Stimulated activated naive CD8-positive, alpha-beta T cell treated with anti-CD3 and anti-CD28 coated beads, Interleukin-15, Interleukin-2, amounts not matched to agents 100 U/mL and 50 U/mL, for 24 hours (primary cell): ENCODE results near the gene DAPK2.

Experiments used
- ATAC-seq: fragments of 150-1000 bp; cut with Tn5 transposase; one replicate; pipeline ENCODE4 v1.10.0; 2021
- DNase-seq: peaks from one replicate; pipeline ENCODE4 v3.0.0; 2021

The DAPK2 gene

DNA sequence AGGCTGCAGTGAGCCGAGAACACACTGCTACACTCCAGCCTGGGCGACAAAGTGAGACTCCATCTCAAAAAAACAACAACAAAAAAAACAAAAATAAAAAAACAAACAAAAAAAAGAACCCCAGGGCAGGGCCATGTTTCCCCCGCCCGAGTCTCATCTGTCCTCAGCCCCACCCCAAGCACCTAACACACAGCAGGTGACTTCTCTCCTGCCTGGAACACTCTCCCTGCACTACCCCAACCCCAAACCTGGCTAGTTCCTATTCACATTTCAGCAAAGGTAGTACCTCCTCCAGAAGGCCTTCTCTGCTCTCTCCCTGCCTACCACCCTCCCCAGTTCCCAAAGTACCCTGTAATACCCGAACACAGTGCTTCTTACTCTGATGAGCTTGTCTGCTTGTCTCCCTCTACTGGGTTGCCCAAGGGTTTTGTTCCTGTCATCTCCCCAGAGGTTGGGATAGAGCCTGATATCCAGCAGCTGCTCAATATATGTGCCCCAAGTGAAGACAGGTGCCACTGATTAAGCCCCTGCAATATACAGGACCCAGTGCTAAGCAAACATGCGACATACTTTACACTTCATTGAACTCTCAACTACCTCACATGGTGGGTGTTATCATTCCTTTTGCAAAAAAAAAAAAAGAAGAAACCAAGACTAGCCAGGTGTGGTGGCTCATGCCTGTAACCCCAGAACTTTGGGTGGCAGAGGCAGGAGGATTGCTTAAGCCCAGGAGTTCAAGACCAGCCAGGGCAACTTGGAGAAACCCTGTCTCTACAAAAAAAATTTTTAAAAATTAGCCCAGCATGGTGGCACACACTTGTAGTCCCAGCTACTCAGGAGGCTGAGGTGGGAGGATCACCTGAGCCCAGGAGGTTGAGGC lies 103.6 kb downstream of the DAPK2 start:
- ATAC-seq (no peak), DNase-seq (no peak)

DNA sequence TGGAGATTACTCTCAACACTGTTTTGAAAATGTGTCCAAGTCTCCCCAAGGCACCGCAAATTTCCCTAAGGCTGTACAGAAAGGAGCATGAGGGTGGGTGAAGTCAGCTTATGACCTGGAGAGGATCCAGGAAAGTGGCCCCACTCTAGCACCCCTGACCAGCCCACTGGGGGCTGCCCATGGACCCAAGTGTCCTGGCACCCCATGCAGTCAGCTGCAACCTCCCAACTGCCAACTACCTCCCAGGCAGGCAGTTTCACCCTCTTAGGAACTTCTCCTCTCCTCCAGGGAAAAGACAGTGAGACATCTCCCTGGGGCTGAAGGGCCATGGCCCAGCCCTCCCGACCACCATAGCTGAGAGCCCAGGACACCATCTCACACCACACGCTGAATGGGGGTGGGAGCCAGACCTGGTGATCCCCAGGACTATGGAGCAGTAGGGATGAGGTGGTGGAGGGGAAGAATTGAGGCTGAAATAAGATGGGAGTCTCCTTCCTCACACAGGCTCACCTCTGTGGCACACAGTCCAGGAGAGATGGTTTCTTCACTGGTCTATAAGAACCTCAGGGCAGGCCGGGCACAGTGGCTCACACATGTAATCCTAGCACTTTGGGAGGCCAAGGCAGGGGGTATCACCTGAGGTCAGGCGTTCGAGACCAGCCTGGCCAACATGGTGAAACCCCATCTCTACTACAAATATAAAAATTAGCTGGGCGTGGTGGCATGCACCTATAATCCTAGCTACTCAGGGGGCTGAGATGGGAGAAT lies 104.4 kb downstream of the DAPK2 start:
- DNase-seq (no peak), ATAC-seq (no peak)

DNA sequence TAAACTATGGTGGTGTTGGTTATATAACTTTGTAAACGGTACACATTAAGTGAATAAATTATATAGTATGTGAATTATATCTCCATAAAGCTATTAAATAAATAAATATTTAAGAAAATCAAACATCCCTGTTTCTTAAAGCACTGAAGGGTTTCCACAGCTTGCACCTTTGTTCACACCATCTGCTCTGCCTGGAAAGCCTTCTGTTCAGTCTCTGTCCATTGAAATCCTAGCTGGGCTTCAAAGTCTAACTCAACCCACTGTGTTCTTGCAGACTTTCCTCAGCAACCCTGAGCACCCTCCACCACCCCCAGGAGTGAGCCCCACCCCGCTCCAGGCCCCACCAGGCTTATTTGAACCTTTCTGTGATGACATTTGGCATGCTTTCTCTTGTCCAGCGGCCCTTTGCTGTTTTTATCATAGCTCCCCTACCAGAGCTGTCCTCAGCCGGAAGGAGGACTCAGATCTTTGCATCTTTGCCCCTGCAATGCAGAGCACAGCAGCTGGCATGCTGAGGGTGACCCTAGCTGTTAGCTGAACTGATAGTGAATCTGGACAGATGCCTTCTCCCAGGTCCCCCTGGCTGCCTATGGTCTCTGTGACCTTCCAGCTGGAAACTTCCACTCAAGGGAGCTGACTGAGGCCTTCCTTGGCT lies 105.2 kb downstream of the DAPK2 start:
- ATAC-seq (no peak), DNase-seq (no peak)

DNA sequence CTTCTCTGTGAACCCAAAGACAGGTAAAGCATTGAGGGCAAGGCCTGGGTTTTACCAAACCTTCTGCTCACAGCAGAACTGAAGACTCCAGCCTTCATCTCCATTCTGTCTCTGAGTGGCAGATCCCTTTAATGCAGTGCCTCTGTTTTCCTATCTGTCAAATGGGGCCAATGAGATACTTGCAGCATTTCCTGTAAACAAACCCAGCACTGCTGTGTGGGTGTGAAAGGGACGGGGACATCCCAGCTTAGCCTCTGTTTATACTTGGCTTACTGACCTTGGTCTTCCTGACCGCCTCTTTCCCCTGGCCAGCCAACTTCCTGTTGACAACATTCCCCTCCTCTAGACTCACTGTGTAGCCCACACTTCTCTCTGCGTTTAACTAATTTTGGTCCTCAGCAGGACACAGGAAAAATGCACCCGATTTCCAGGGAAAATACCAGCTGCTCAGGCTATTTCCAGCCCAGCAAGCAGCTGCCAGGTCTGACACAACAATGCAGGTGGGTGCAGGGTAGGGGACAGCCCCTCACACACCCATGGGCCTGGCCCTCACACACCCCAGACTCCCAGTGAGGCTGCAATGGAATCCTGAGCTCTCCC lies 106.7 kb downstream of the DAPK2 start:
- no peak for ATAC-seq
- peak; percentile 18 for DNase-seq

DNA sequence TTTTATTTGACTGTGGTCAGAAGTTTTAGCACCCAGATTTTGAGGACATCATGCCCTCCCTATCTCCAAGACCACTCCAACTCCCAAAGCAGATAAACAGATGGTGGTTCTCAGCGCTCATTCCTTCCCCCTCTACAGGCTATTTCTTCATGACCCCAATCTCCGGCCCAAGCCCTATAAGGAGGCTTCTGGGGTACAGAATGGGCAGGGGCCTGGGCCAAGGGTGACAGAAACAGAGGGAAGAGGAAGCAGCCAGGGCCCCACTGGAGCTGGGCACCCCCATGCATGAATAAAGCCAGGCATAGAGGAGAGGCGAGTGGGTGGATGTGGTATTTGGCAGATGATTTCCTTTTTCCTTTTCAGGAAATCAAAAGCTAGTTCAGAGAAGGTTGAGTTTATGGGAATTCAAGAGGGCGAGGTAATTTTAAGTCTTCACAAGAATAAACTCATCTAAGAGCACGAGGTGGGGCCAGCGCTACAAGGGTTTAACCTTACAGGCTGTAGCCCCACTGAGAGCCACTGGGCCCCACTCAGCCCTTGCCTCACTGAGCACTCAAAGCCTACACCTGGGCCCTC lies 107.7 kb downstream of the DAPK2 start:
- DNase-seq (peak; percentile 39), ATAC-seq (peak; percentile 67)

DNA sequence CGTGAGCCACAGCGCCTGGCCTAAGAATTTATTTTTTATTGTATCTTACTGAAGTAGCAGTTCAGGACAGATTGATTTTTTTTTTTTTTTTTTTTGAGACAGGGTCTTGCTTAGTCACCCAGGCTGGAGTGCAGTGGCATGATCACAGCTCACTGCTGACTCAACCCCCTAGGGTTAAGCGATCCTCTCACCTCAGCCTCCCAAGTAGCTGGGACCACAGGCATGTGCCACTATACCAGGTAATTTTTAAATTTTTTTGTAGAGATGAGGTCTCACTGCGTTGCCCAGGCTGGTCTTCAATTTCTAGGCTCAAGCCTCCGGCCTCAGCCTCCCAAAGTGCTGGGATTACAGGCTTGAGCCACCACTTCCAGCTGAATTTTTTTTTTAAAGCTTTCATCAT lies 112.8 kb downstream of the DAPK2 start:
- DNase-seq (no peak), ATAC-seq (peak; percentile 57)

DNA sequence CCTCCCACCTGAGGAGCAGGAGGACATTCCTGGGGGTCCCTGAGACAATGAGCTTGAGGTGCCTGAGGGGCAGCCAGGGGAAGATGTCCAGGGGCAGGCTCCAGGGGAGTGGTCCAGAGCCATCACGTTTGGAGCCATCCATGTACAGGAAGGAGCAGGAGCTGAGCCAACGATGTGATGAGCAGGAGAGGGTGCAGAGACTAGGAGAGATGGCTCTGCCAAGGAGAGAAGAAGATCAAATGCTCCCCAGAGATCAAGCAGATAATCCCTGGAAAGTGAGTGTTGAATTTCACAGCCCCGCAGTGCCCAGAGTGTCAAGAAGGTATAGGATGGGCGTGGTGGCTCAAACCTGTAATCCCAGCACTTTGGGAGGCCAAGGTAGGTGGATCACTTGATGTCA lies 114.7 kb downstream of the DAPK2 start:
- no peak for DNase-seq
- ATAC-seq, result no peak

DNA sequence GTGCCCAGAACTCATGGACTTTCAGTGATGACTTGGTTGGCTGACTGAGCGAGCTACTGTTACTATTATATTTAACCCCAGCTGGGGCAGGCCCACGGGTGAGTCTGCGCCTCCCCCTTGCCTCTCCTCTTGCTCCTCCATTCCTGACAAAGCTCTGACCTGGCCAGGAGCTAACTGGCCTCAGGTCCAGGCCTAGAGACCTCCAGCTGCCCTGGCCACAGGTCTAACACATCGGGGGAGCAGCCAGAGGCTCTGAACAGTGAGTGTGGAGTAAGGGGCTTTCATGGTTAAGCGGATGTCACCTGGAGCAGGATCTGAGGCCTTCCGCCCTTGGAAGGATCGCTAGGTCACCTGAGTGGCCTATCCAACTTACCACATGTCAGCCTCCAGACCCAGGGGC lies 116.3 kb downstream of the DAPK2 start:
- no peak for ATAC-seq

DNA sequence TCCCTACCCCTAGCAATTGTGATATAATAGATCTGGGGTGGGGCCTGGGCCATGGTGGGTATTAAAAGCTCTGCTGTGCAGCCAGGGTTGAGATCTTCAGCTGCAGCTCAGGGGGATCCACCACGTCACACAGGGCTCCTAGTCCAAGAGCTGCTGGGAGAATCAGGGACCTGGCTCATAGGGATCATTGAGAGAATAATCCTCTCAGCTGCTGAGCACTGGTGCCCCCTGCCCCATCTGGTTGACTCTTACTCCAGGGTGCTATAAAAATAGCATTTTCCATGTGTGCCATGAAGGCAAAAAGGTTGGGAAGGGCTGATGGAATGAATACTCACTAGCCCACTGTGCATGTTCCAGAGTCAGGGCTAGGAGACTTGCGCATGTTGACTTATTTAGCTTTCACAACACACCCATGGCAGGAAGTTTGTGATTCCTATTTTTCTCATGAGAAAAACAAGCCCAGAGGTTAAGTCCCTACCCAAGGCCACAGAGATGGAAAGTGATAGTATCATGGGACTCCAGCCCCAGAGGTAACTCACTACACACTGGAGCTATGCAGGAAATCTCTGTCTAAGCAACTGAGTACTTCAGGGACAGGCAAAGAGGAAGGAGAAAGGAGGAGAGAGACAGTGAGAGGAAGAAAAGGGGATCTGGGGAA lies 118.0 kb downstream of the DAPK2 start:
- ATAC-seq (no peak), DNase-seq (no peak)

More for the DNA sequence above, 116.3 kb downstream of the DAPK2 start:
- no peak for DNase-seq

DNA sequence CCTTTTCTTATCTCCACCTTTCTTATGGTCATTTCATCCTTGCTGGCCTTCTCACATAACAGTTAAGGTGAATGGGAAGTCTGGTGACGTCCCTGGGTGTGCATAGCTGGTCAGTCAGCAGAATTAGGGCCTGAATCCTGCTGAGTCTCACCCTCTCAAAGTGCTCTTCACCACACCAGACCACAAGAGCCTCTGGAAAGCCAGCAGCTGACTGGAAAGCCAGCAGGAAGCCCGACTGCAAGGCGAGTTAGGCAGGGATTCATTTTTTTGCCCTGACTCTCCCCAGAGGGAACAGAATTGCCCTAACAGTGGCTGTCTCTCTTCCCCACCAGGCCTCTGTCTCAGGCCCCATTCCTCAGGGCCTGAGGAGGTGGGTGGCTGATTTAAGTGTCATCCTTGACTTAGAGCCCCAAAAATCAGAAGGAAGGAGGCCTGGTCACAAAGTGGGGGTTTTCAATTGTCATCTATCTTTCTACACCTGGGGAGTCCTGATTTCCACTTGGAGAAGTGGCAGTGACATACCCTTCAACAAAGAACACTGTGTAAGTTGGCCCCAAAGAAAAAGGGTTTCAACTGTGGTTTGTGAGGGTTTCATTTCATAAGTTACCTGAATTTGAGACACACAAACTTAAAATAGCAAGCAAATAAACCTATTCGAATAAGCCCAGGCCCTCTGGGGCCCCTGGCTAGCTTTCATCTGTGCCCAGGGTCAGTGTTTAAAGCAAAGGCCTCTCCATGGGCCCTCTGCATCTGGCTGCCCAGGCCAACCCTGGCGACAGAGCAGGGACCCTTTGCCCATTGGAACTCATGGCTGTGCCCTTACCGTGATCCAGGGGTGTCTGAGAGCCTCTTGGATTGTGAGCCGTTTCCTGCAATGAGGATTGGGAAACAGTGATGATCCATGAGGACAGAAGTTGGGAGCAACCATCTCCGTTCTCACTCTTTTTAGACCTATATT lies 122.0 kb downstream of the DAPK2 start:
- DNase-seq, result no peak

DNA sequence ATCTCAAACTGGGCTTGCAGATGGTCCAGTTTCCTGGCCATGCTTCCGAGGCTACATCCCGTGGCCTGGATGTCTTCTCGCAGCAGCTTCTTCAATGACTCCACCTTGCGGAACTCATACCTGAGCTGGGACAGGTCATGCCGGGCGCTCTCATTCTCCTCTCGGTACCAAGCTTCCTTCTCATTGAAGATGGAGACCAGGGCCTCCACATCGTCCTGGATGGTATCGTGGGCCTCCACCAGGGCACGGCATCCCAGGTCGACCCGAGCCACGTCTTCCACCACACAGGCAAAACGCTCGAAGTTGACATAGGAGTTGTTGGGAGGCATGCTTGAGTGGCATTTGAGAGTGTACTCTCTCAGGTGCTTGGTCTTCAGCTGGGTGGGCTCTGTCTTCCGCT lies 123.4 kb downstream of the DAPK2 start:
- ATAC-seq (no peak), DNase-seq (no peak)

More for the DNA sequence above, 122.0 kb downstream of the DAPK2 start:
- no peak for ATAC-seq

DNA sequence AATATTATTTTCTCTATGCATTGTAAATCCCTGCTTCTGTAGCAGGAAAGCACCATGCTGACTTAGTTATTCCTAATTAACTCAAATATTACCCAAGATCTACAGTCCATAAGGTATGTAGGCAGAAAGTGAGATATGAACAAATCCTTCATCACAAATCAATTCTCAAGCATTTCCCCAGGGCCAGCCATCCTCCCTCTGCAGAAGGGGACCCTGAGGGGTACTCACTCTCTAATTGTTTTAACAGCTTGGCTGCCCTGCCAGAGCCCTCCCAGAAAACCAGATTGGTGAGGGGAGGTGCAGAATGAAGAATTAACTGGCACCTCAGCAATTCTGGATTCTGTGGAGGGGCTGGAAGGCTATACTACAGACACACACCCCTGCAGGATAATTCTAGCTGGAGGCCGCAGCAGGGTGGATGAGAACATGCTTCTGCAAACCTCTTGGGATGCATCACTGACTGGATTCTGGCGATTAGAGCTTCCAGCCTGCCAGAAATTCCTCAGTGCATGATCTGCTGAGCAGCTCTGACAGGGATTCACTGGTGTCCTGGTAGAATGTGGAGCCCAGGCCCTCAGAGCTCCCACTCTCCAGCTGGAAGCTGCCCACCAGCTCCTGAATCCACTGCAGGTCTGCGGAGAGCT lies 123.9 kb downstream of the DAPK2 start:
- DNase-seq (no peak), ATAC-seq (no peak)

DNA sequence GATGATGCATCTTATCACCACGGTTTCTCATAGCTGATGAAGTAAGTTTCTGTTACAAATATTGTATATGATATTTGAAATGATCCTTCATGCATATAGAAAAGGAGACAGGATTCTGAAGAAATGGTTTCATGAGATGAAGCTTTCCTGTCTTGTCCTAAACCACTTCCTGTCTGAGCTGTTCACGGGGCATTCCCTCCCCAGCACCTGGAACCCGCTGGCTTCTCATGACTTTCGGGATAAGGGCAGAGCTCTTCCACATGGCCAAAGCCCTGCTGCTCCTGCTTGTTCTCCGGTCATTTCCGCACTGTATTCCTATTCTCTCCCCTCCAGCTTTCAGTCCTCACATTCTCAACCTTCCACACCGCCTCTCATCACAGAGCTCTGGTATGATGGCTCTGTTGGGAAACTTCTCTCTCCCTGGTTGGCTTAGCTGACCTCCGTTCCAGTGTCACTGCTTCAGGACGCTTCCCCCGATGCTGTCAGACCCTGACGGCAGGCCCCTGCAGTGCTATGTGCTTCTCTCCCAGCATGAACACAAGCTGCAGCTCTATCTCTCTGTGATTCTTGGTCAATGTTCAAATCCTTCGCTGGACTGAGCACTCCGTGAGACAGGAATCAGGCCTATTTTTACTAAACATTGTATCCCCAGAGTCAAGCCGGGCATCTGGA lies 125.6 kb downstream of the DAPK2 start:
- ATAC-seq, result no peak
- DNase-seq, result no peak

DNA sequence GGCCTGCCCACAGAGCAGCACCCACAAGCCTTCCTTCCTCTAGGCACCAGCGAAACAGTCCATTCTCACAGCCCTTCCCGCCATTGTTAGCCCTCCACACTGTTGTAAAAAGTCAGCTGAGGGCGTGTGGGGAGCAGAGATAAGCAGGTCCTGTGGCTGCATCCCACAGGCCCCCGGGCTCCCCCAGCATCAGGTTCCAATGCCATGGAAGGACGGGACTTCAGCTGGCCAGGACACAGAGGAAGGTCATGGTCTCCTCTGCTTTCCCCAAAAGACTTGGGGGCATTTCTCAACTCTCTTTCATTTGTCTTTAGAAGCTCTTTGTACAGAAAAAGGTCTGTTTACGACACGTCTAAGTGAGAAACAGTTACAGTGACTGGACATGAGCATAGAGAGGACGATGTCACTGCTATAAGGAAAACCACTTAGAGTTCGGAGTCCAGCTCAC lies 127.4 kb downstream of the DAPK2 start:
- DNase-seq, result no peak
- no peak for ATAC-seq

DNA sequence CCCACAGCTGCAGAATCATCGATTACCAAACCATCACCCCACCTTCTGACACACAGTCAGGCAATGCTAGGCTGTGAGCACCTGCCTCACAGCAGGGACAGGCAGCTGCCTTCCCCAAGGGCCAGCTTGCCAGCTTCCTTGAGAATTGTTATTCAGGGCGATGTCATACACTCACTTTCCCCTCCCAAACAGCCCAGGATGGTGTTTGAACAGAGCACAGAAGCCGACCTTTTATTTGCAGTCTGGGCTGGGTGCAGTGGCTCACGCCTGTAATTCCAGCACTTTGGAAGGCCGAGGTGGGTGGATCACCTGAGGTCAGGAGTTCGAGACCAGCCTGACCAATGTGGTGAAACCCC lies 128.0 kb downstream of the DAPK2 start:
- ATAC-seq, result no peak
- no peak for DNase-seq

DNA sequence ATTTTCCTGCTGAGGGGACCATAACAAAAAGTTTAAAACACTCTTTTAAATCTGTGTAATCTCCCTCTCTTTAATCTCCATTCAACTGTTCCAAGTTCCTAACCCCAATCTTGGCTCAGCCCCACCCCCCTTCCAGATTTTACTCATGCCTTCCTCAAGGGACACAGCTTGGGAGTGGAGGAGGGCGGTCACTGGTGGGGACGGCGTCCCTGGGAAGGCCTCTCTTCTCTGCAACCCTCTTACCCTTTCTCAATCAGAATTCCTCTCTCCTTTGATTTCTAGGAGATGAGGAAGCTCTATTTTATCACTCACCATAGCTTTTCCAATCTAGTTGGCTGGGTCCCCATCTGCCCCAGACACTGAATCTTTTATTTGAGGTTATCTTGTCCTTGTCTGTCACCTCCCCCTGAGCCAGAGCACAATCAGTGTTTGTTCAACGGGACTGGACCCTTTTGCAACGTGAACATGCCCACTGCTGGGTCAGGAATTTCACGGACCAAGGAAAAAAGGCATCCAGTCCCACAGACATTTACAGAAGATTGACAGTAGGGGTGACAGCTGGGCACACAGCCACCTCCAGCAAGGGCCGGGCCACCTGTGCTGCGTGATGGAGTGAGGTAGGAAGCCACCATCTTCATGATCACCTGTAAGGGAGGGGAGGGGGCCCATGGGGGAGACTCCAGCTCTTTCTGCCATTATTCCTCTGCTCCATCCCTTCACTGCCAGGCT lies 128.5 kb downstream of the DAPK2 start:
- DNase-seq (no peak), ATAC-seq (no peak)

DNA sequence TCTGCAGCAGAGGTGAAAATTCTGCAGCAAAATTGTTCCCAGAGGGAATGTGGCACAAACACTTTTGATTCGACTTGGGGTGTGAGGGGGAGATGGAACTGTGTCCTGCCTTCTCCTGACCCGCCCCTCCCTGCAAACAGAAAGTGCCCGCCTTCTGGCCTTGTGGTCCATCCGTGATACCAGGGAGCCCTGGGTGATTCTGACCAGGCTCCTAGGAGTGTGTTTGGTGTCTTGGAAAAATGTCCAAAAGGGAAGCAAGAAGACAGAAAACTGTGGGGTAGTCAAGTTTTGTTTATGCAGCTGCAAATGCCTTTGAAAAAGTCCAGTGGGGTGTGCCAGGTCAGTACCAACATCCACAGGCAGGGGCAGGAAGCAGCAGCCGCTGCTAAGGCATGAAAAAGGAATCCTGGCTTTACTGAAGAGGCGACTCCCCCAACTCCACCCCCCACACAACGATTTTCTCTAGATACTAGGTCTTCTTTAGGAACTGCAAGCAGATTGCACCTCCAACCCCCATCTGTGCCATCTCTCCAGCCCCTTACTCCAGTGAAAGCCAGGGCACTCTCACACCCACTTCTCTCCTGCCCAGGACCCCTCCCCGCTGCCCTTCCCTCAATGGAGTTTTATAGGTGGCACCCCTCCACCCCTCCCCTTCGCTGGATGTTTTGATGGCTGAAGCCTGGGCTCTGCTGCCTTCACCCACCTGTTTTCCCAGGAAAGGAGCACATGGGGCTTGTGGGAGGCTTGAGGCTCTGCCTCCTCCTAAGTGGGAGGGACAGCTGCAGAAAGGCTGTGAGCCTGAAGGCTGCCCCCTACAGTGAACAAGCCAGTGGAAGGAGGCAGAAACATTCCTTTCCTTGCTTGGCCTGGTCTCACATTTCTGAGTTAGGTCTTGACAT lies 130.2 kb downstream of the DAPK2 start:
- DNase-seq (no peak), ATAC-seq (no peak)
